ENCODE results near the gene ZNRD2. TPM values are rescaled to one million over a fixed set of nuclear protein-coding genes. Genes with fewer than 3 reads are reported as not detected.

The ZNRD2 gene
- total and polyA plus RNA-seq, 2 of the 8 experiments (the other 6 are each of a cell fraction or from before 2014, with no cell fraction given) = 53.4 to 125 TPM

GRCh38 chr11:65545853-65546216 is 24.4 kb upstream of the ZNRD2 start:
- peaks cover 4 to 46% (median 35%) of the 10 kb centered on the region in 4 experiments for H3K27me3 ChIP-seq (replicated peaks in 1 of 4; ENCODE audit: control insufficient read depth in 3 of 4, extremely low read depth in 1 of 4, insufficient read depth in 3 of 4, low read length in 3 of 4)
- H3K36me3 ChIP-seq (ENCODE audit: control insufficient read depth in 2 of 4, insufficient read depth in 4 of 4, low read length in 3 of 4) = no peaks in the 10 kb centered on the region
- H3K23me2 ChIP-seq (ENCODE audit: low read depth, low read length) = peaks cover 7% of the 10 kb centered on the region; the same call in 1 of the 2 replicates
- no peaks in the 10 kb centered on the region for H3K79me1 ChIP-seq (ENCODE audit: low read depth, low read length)
- no peak overlapping the region for H4K91ac ChIP-seq (replicated peaks; ENCODE audit: insufficient read length, low read length)
- no peak overlapping the region for H3K14ac ChIP-seq (ENCODE audit: insufficient read length)
- no peak overlapping the region for H3K9ac ChIP-seq (replicated peaks in 1 of 4; ENCODE audit: extremely low read depth in 1 of 4, low read depth in 3 of 4, low read length in 3 of 4)
- H2AFZ ChIP-seq (ENCODE audit: low read length) = no peak overlapping the region
- no peak overlapping the region for H2BK120ac ChIP-seq (replicated peaks; ENCODE audit: low read depth, low read length)
- no peak overlapping the region for H2AK5ac ChIP-seq (ENCODE audit: low read depth, low read length)
- ChIA-PET POLR2A (ENCODE audit: partially characterized antibody) (interaction anchor here (1.2 to 1.5 kb wide), 4 partner anchors 11 to 46 kb away, joined by 3 to 5 read pairs (median 4); no protein-coding TSS in a partner anchor), CTCF (ENCODE audit: partially characterized antibody) (interaction anchor here (0.6 to 10.5 kb wide), 7 partner anchors 8 to 215 kb away, joined by 3 to 284 read pairs (median 5); partner anchors contain the start of genes FAM89B, LTBP3 and ZNRD2)
- no peak overlapping the region for H3K56ac ChIP-seq (replicated peaks; ENCODE audit: insufficient read length, low read depth, low read length)
- H2BK20ac ChIP-seq (ENCODE audit: low read length) = no peak overlapping the region
- H4K5ac ChIP-seq (ENCODE audit: insufficient read length, low read depth, low read length) = no peak overlapping the region
- TF ChIP-seq TEAD4 (IDR thresholded peaks at IDR 0.05; ENCODE audit: low read depth, low read length) (no peak), POLR2A (IDR thresholded peaks at IDR 0.05; ENCODE audit: control extremely low read depth in 1 of 2, low read depth in 2 of 2, low read length in 2 of 2) (no peak), CHD2 (IDR thresholded peaks at IDR 0.05; ENCODE audit: low read length) (no peak), JUN (IDR thresholded peaks at IDR 0.05; ENCODE audit: low read depth, low read length) (no peak), BRCA1 (IDR thresholded peaks at IDR 0.05; ENCODE audit: low read depth, low read length) (no peak), CBX8 (IDR thresholded peaks at IDR 0.05; ENCODE audit: borderline replicate concordance, low read depth, low read length) (no peak), EGR1 (IDR thresholded peaks at IDR 0.05; ENCODE audit: borderline replicate concordance, low read depth, low read length) (no peak), BACH1 (IDR thresholded peaks at IDR 0.05; ENCODE audit: low read length) (no peak), TCF12 (IDR thresholded peaks at IDR 0.05; ENCODE audit: low read depth, low read length) (no peak), ASH2L (IDR thresholded peaks at IDR 0.05; ENCODE audit: low read length) (no peak), KDM5A (IDR thresholded peaks at IDR 0.05; ENCODE audit: low read length) (no peak), SRF (IDR thresholded peaks at IDR 0.05; ENCODE audit: low read depth, low read length) (no peak), USF2 (IDR thresholded peaks at IDR 0.05; ENCODE audit: low read length) (no peak), POU5F1 (IDR thresholded peaks at IDR 0.05; ENCODE audit: low read depth, low read length) (no peak)
- DNase-seq (ENCODE audit: low read depth in 1 of 2, low spot score in 2 of 2) = no peak
- no peak overlapping the region for H3K4ac ChIP-seq (replicated peaks; ENCODE audit: insufficient read length, low read depth, low read length)
- no peak overlapping the region for H2BK5ac ChIP-seq (ENCODE audit: low read depth, low read length)
- no peak overlapping the region for H3K18ac ChIP-seq (ENCODE audit: extremely low read depth, low read length)
- peaks cover 0 to 7% of the 10 kb centered on the region in 2 experiments for H4K20me1 ChIP-seq (replicated peaks in 1 of 2; ENCODE audit: control insufficient read depth in 1 of 2, insufficient read depth in 2 of 2, low read length in 2 of 2)
- H3K4me3 ChIP-seq (ENCODE audit: extremely low read depth in 1 of 4, insufficient read depth in 2 of 4, low read depth in 3 of 4, low read length in 4 of 4) = peak overlapping the region; percentile 28 to 68 (median 50); a peak in 6 of 8 replicates
- no peak overlapping the region for H2BK12ac ChIP-seq (ENCODE audit: low read depth, low read length)
- FAIRE-seq = no peak
- peak overlapping the region; percentile 84 to 93 for H3K4me2 ChIP-seq (ENCODE audit: insufficient read depth in 1 of 2, low read depth in 2 of 2, low read length in 2 of 2)
- H3K27ac ChIP-seq (ENCODE audit: low read depth, low read length) = no peak overlapping the region
- no peak overlapping the region for H3K23ac ChIP-seq (ENCODE audit: insufficient read length)
- 34% methylated on average over 4 of the region's 4 CpGs; no CpG with 5 or more reads in 1 of the 2 experiments for WGBS, 2 experiments (ENCODE audit: extremely low coverage in 1 of 2, insufficient coverage in 1 of 2, insufficient read length in 1 of 2, insufficient replicate concordance in 2 of 2, low coverage in 1 of 2, low lambda C conversion rate in 2 of 2, missing lambda C conversion rate in 1 of 2)
- no peaks in the 10 kb centered on the region for H3K9me3 ChIP-seq (ENCODE audit: insufficient read depth in 2 of 2, low read depth in 1 of 2, low read length in 1 of 2)
- no peaks in the 10 kb centered on the region for H3K79me2 ChIP-seq (ENCODE audit: control insufficient read depth in 1 of 2, insufficient read depth in 2 of 2, low read length in 2 of 2)
- H3K4me1 ChIP-seq (replicated peaks in 1 of 4; ENCODE audit: control insufficient read depth in 3 of 4, insufficient read depth in 4 of 4, low read length in 3 of 4) = peaks cover 0 to 4% (median 3%) of the 10 kb centered on the region in 4 experiments; a peak in 3 of 7 replicates
- H2BK15ac ChIP-seq (ENCODE audit: low read length) = no peak overlapping the region
- H4K8ac ChIP-seq (ENCODE audit: extremely low read depth, insufficient read depth, low read length) = no peak overlapping the region
